HepG2 (cell line): ENCODE data around the gene JPH4. TPM values are rescaled to one million over a fixed set of nuclear protein-coding genes. Genes with fewer than 3 reads are reported as not detected.

Experiments used
- ATAC-seq: fragments of 200-7000 bp; cut with Tn5 transposase; 3 replicates; pipeline ENCODE4 v1.9.1; 2020; ENCODE audit warnings: mild to moderate bottlenecking, moderate library complexity
- BruUV-seq: library from RNA; stranded (reverse); fragments of 400-500 nt; replicated peaks from 2 replicates; lab custom pipeline; 2021; lab: Mats Ljungman, UMichigan
- CTCF ChIA-PET: fragments of 300-600 bp; formaldehyde crosslinking; extraction: SDS; loops from one replicate; lab custom pipeline; 2021; ENCODE audit warnings: low total read pairs, inconsistent platforms, low intra/inter-chr PET ratio; lab: Yijun Ruan, JAX
- POLR2A ChIA-PET: fragments of 350-600 bp; sonication (Branson Sonifier 250); formaldehyde crosslinking; loops from one replicate; lab custom pipeline; 2020; ENCODE audit warnings: antibody characterized with exemption, inconsistent platforms; lab: Yijun Ruan, JAX
- DNase-seq: peaks from one replicate; pipeline ENCODE4 v3.0.0-alpha.2; 2015; ENCODE audit warnings: low spot score
- FAIRE-seq: peaks from 3 replicates; lab custom pipeline; 2011; peaks lifted over from hg19 to GRCh38; lab: Jason Lieb, UNC
- H2AFZ ChIP-seq: one replicate; pipeline ENCODE4 v1.6.1; 2011; ENCODE audit warnings: low read length, inconsistent platforms
- H3K27ac ChIP-seq: fragments of 300-600 bp; 3 replicates; pipeline ENCODE4 v1.8.0; 2011; ENCODE audit warnings: mixed run types, mild to moderate bottlenecking, mixed read lengths, low read length, inconsistent platforms; ENCODE audit not compliant: insufficient read depth; ENCODE audit errors: extremely low read length
- H3K27me3 ChIP-seq, 2 experiments: fragments of 200-600 bp in 1 of 2; 2 replicates in 1 of 2; 3 replicates in 1 of 2; pipeline versions ENCODE4 v1.6.0 to v1.8.0; 2011; ENCODE audit warnings: low read length in 2 of 2, mild to moderate bottlenecking in 2 of 2, moderate library complexity in 2 of 2, inconsistent platforms in 1 of 2; ENCODE audit not compliant: insufficient read depth in 2 of 2, control insufficient read depth in 1 of 2
- H3K36me3 ChIP-seq, 2 experiments: fragments of 200-600 bp in 1 of 2; replicated peaks in 1 of 2; 2 replicates in 1 of 2; 3 replicates in 1 of 2; pipeline versions ENCODE4 v1.5.1 to v1.8.0; 2011; ENCODE audit warnings: low read length in 2 of 2, inconsistent platforms in 1 of 2; ENCODE audit not compliant: insufficient read depth in 2 of 2, control insufficient read depth in 1 of 2
- H3K4me1 ChIP-seq: 2 replicates; pipeline ENCODE4 v1.5.1; 2012; ENCODE audit warnings: low read length, inconsistent platforms; ENCODE audit not compliant: insufficient read depth
- H3K4me2 ChIP-seq: 2 replicates; pipeline ENCODE4 v1.6.0; 2011; ENCODE audit warnings: low read depth, low read length, inconsistent platforms
- H3K4me3 ChIP-seq, 3 experiments: fragments of 200-600 bp in 1 of 3; sonication (generic), shearing (Covaris generic) in 1 of 3; replicated peaks in 1 of 3; 2 replicates each; pipeline ENCODE4 v1.5.1; 2011 to 2016; ENCODE audit warnings: low read length in 3 of 3, inconsistent platforms in 2 of 3, low read depth in 2 of 3, mild to moderate bottlenecking in 2 of 3, control low read depth in 1 of 3, mixed read lengths in 1 of 3; ENCODE audit not compliant: insufficient read depth in 1 of 3
- H3K79me2 ChIP-seq: one replicate; pipeline ENCODE4 v1.6.1; 2011; ENCODE audit warnings: low read length, inconsistent platforms; ENCODE audit not compliant: insufficient read depth
- H3K9ac ChIP-seq: 2 replicates; pipeline ENCODE4 v1.6.0; 2011; ENCODE audit warnings: mild to moderate bottlenecking, low read depth, low read length, inconsistent platforms; ENCODE audit not compliant: insufficient read depth
- H3K9me3 ChIP-seq: 2 replicates; pipeline ENCODE4 v1.5.1; 2012; ENCODE audit warnings: mild to moderate bottlenecking, low read length
- H4K20me1 ChIP-seq: 2 replicates; pipeline ENCODE4 v1.6.0; 2011; ENCODE audit warnings: inconsistent platforms, mild to moderate bottlenecking, low read length, moderate library complexity; ENCODE audit not compliant: insufficient read depth
- ADNP ChIP-seq: sonication (generic); formaldehyde crosslinking; IDR thresholded peaks from 2 replicates; pipeline ENCODE4 v1.4.0; 2020; ENCODE audit warnings: missing genetic modification reagents
- ATAD3A ChIP-seq: sonication (generic); formaldehyde crosslinking; IDR thresholded peaks from 2 replicates; pipeline ENCODE4 v1.4.0; 2020; ENCODE audit warnings: missing genetic modification reagents
- ATRX ChIP-seq: sonication (generic); formaldehyde crosslinking; IDR thresholded peaks from 2 replicates; pipeline ENCODE4 v1.4.0; 2020; ENCODE audit warnings: missing genetic modification reagents, borderline replicate concordance
- CEBPG ChIP-seq: IDR thresholded peaks from 2 replicates; pipeline ENCODE4 v1.6.1; 2016
- EED ChIP-seq: sonication (generic); formaldehyde crosslinking; IDR thresholded peaks from 2 replicates; pipeline ENCODE4 v1.5.0; 2020; ENCODE audit warnings: mild to moderate bottlenecking, missing genetic modification reagents
- GATAD2A ChIP-seq: IDR thresholded peaks from 2 replicates; pipeline ENCODE4 v1.6.1; 2016
- ISX ChIP-seq: sonication (generic); formaldehyde crosslinking; conservative IDR thresholded peaks from 2 replicates; pipeline ENCODE4 v1.5.0; 2020; ENCODE audit warnings: missing genetic modification reagents
- KLF16 ChIP-seq, 2 experiments: sonication (generic) in 1 of 2; formaldehyde crosslinking in 1 of 2; IDR thresholded peaks; 2 replicates each; pipeline versions ENCODE4 v1.6.1 to v1.8.0; 2016 to 2023; ENCODE audit warnings: missing genetic modification reagents in 2 of 2, missing compliant biosample characterization in 1 of 2
- MTA1 ChIP-seq: sonication (generic); formaldehyde crosslinking; IDR thresholded peaks from 2 replicates; pipeline ENCODE4 v1.4.0; 2020; ENCODE audit warnings: missing genetic modification reagents, mild to moderate bottlenecking, borderline replicate concordance
- NCOR1 ChIP-seq: fragments of 200-600 bp; sonication (generic); IDR thresholded peaks from 2 replicates; pipeline ENCODE4 v1.7.0; 2017; ENCODE audit warnings: antibody characterized with exemption, low read length, borderline replicate concordance
- NKX3-1 ChIP-seq: sonication (generic); formaldehyde crosslinking; IDR thresholded peaks from 2 replicates; pipeline ENCODE4 v1.5.0; 2020; ENCODE audit warnings: missing genetic modification reagents
- SALL1 ChIP-seq: sonication (generic); formaldehyde crosslinking; IDR thresholded peaks from 2 replicates; pipeline ENCODE4 v1.8.0; 2022; ENCODE audit warnings: mild to moderate bottlenecking, missing genetic modification reagents
- SALL2 ChIP-seq: sonication (generic); formaldehyde crosslinking; IDR thresholded peaks from 2 replicates; pipeline ENCODE4 v1.8.1; 2023; ENCODE audit warnings: mild to moderate bottlenecking, missing genetic modification reagents, inconsistent platforms
- TAF1 ChIP-seq: sonication (generic); formaldehyde crosslinking; IDR thresholded peaks from 2 replicates; pipeline ENCODE4 v1.4.0; 2020; ENCODE audit warnings: missing genetic modification reagents
- TARDBP ChIP-seq: sonication (generic); formaldehyde crosslinking; IDR thresholded peaks from 2 replicates; pipeline ENCODE4 v1.8.0; 2022; ENCODE audit warnings: mild to moderate bottlenecking, missing genetic modification reagents
- TCF7L2 ChIP-seq: IDR thresholded peaks from 2 replicates; pipeline ENCODE4 v1.6.1; 2011; ENCODE audit warnings: mild to moderate bottlenecking, low read depth, low read length, moderate library complexity
- ZBTB44 ChIP-seq: sonication (generic); formaldehyde crosslinking; IDR thresholded peaks from 2 replicates; pipeline ENCODE4 v1.4.0; 2020; ENCODE audit warnings: missing genetic modification reagents
- ZFP62 ChIP-seq: sonication (generic); formaldehyde crosslinking; IDR thresholded peaks from 2 replicates; pipeline ENCODE4 v1.4.0; 2020; ENCODE audit warnings: missing genetic modification reagents
- ZNF331 ChIP-seq: sonication (generic); formaldehyde crosslinking; IDR thresholded peaks from 2 replicates; pipeline ENCODE4 v1.4.0; 2020; ENCODE audit warnings: missing genetic modification reagents
- ZNF605 ChIP-seq: sonication (generic); formaldehyde crosslinking; IDR thresholded peaks from 2 replicates; pipeline ENCODE4 v1.8.0; 2022; ENCODE audit warnings: mild to moderate bottlenecking, missing genetic modification reagents
- WGBS: methylation state at CpG from one replicate; pipeline ENCODE4 v1.1.6; 2017; ENCODE audit warnings: low lambda C conversion rate; 5-methylcytosine and 5-hydroxymethylcytosine counted together
- in situ Hi-C: cut with HindIII; loops from 2 replicates; pipeline ENCODE4 v1.10.0; 2017; ENCODE audit warnings: low pct_unique_long_range_greater_than_20kb; ENCODE audit not compliant: extremely low pct_ligation_motif_present
- intact Hi-C: fragments of 100-400 bp; cut with micrococcal nuclease; formaldehyde crosslinking; loops from one replicate; pipeline ENCODE4 v1.10.0; 2022; ENCODE audit not compliant: unreplicated experiment
- polyA plus RNA-seq, 8 experiments: library from polyadenylated mRNA; depleted of rRNA in 3 of 8; stranded (reverse) in 7 of 8; unstranded in 1 of 8; fragments of >200 nt; fragmentation: Illumina TruSeq in 4 of 8; extraction: Trizol in 4 of 8; gene quantifications; 2 replicates each; pipeline versions ENCODE4 v1.2.1 to v1.2.3, GENCODE V29; 2011 to 2016; ENCODE audit warnings: low read depth in 4 of 8, missing spikeins in 1 of 8, mixed read lengths in 1 of 8; ENCODE audit not compliant: insufficient read depth in 1 of 8
- total RNA-seq, 5 experiments: library from RNA; depleted of rRNA; stranded (reverse); fragments of >200 nt; fragmentation: Illumina TruSeq; extraction: Trizol; gene quantifications; 2 replicates each; pipeline ENCODE4 v1.2.3, GENCODE V29; 2016; ENCODE audit warnings: low read depth in 1 of 5
- TF ChIP-seq, protein P1 (sequence below): sonication (generic); formaldehyde crosslinking; IDR thresholded peaks from 2 replicates; pipeline ENCODE4 v1.4.0; 2020; ENCODE audit warnings: missing genetic modification reagents
- TF ChIP-seq, protein P2 (sequence below): IDR thresholded peaks from 2 replicates; pipeline ENCODE4 v1.6.1; 2016; ENCODE audit warnings: missing biosample characterization, missing genetic modification reagents, low read depth

The JPH4 gene
- total and polyA plus RNA-seq, 2 of the 13 experiments (the other 11 are each of a cell fraction or from before 2014, with no cell fraction given), result 0.08 to 0.22 TPM

GRCh38 chr14:23609411-23610089, 31.0 kb upstream of the JPH4 start (continued):
- TF ChIP-seq, protein P1, sequence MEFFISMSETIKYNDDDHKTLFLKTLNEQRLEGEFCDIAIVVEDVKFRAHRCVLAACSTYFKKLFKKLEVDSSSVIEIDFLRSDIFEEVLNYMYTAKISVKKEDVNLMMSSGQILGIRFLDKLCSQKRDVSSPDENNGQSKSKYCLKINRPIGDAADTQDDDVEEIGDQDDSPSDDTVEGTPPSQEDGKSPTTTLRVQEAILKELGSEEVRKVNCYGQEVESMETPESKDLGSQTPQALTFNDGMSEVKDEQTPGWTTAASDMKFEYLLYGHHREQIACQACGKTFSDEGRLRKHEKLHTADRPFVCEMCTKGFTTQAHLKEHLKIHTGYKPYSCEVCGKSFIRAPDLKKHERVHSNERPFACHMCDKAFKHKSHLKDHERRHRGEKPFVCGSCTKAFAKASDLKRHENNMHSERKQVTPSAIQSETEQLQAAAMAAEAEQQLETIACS (CRISPR knock-in tag), result peak; percentile 40; the same call in 1 of the 2 replicates
- peak; percentile 73; the same call in 1 of the 2 replicates for TF ChIP-seq MTA1 (CRISPR knock-in tag)
- peak; percentile 34; the same call in 1 of the 2 replicates for TF ChIP-seq TCF7L2
- peak; percentile 97 for TF ChIP-seq ZNF331
- 0 out of 2 replicates have a peak, but pooled peaks have one; percentile 6 for TF ChIP-seq ZFP62 (CRISPR knock-in tag)
- TF ChIP-seq EED (CRISPR knock-in tag), result 0 out of 2 replicates have a peak, but pooled peaks have one; percentile 50
- TF ChIP-seq CEBPG, result peak; percentile 88
- peak; percentile 75 for TF ChIP-seq ZNF605 (CRISPR knock-in tag)
- peak; percentile 7 to 65; a peak in 2 of 4 replicates for TF ChIP-seq KLF16 (CRISPR knock-in tag; IDR thresholded peaks at IDR 0.05)
- TF ChIP-seq SALL2, result peak; percentile 50; the same call in 1 of the 2 replicates
- peak; percentile 53; the same call in 1 of the 2 replicates for TF ChIP-seq NKX3-1 (CRISPR knock-in tag)
- TF ChIP-seq NCOR1, result peak; percentile 88
- peak; percentile 64 for TF ChIP-seq TAF1 (CRISPR knock-in tag)

DNA sequence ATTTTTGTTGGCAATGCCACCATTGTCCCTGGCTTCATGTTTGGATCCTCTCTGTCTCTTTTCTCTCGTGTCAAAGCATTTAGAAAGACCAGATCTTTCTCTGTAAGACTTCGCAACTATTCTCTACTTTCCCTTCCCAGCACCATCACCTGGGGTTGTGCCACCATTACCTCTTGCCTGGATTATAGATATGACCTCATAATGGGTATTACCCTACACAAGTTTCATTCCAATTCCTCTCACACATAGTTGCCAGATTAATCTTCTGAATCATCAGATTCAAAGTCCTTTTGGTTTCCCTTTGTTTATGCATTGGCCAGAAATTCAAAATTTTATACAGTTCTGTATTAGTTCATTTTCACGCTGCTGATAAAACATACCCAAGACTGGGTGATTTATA, 30.4 kb upstream of the JPH4 start:
- no peak for FAIRE-seq
- Histone ChIP-seq H3K4me3 (no peak overlapping the region), H2AFZ (no peak overlapping the region), H3K27ac (peak overlapping the region; percentile 89), H3K4me1 (peaks cover 91% of the 10 kb centered on the region), H3K9me3 (no peaks in the 10 kb centered on the region), H3K4me2 (peak overlapping the region; percentile 86), H3K79me2 (no peaks in the 10 kb centered on the region), H3K9ac (no peak overlapping the region), H4K20me1 (no peaks in the 10 kb centered on the region), H3K27me3 (no peaks in the 10 kb centered on the region), H3K36me3 (no peaks in the 10 kb centered on the region)
- BruUV-seq, result TSS peak; percentile 82
- ChIA-PET CTCF (interaction anchor here (1.1 to 2.4 kb wide), 2 partner anchors 23 to 24 kb away, joined by 3 to 8 read pairs; no protein-coding TSS in a partner anchor), POLR2A (interaction anchor here (1.0 to 14.7 kb wide), 17 partner anchors 8 to 633 kb away, joined by 3 to 1105 read pairs (median 7); partner anchors contain the start of genes DHRS2, HOMEZ, IRF9 and NRL)
- DNase-seq, result no peak
- 98% methylated on average over 3 of the region's 3 CpGs for WGBS
- no peak for ATAC-seq
- intact Hi-C loops, result no loop called here
- in situ Hi-C loops, result no loop called here
- 0 out of 2 replicates have a peak, but pooled peaks have one; percentile 0 for TF ChIP-seq ISX (CRISPR knock-in tag)
- no peak for TF ChIP-seq ATAD3A (CRISPR knock-in tag)
- no peak for TF ChIP-seq SALL1
- TF ChIP-seq TARDBP (CRISPR knock-in tag), result peak; percentile 23; the same call in 1 of the 2 replicates
- TF ChIP-seq, protein P2, sequence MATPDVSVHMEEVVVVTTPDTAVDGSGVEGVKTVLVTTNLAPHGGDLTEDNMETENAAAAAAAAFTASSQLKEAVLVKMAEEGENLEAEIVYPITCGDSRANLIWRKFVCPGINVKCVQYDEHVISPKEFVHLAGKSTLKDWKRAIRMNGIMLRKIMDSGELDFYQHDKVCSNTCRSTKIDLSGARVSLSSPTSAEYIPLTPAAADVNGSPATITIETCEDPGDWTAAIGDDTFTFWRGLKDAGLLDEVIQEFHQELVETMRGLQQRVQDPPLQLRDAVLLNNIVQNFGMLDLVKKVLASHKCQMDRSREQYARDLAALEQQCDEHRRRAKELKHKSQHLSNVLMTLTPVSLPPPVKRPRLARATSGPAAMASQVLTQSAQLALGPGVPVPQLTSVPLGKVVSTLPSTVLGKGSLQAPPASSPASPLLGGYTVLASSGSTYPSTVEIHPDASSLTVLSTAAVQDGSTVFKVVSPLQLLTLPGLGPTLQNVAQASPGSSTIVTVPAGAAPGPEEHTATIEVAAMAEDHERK (CRISPR knock-in tag), result no peak
- TF ChIP-seq ATRX, result no peak
- no peak for TF ChIP-seq GATAD2A (CRISPR knock-in tag)
- TF ChIP-seq ZBTB44 (CRISPR knock-in tag), result 0 out of 2 replicates have a peak, but pooled peaks have one; percentile 0
- TF ChIP-seq ADNP (CRISPR knock-in tag), result no peak
